ENCODE measurements around the gene RTBDN.

- TF ChIP-seq USF1 (IDR thresholded peaks at IDR 0.05; ENCODE audit: borderline replicate concordance, extremely low read length, insufficient read depth, low read depth, low read length) (no peak), HCFC1 (IDR thresholded peaks at IDR 0.05; ENCODE audit: low read length) (no peak), SUPT20H (IDR thresholded peaks at IDR 0.05; ENCODE audit: borderline replicate concordance, control insufficient read depth, low read depth, low read length) (no peak), CTCF (IDR thresholded peaks at IDR 0.05 in 2 of 3, conservative IDR thresholded peaks at IDR 0.05 in 1 of 3; ENCODE audit: control insufficient read depth in 2 of 3, extremely low read depth in 1 of 3, insufficient read depth in 1 of 3, low read depth in 3 of 3, low read length in 3 of 3) (no peak), ZSCAN29 (IDR thresholded peaks at IDR 0.05) (no peak), BCL3 (IDR thresholded peaks at IDR 0.05; ENCODE audit: borderline replicate concordance, insufficient read depth, low read depth, low read length, poor library complexity, severe bottlenecking) (no peak), BHLHE40 (IDR thresholded peaks at IDR 0.05; ENCODE audit: borderline replicate concordance in 1 of 2, low read depth in 2 of 2, low read length in 1 of 2) (no peak), TCF3 (IDR thresholded peaks at IDR 0.05; ENCODE audit: borderline replicate concordance, insufficient read depth, low read depth, low read length) (no peak), MTA3 (IDR thresholded peaks at IDR 0.05; ENCODE audit: borderline replicate concordance, low read length) (no peak), GABPA (IDR thresholded peaks at IDR 0.05; ENCODE audit: low read depth) (no peak), POLR2A (IDR thresholded peaks at IDR 0.05; ENCODE audit: low read depth, low read length) (no peak), ZBED1 (IDR thresholded peaks at IDR 0.05; ENCODE audit: borderline replicate concordance) (no peak), POLR2AphosphoS5 (IDR thresholded peaks at IDR 0.05; ENCODE audit: low read length) (no peak), SREBF1 (IDR thresholded peaks at IDR 0.05; ENCODE audit: low read length) (no peak)
These were observed 12.6 kb downstream of the RTBDN start for GRCh38 chr19:12821761-12822160.
